BJ (cell line): ENCODE measurements around the gene TMEM234. TPM values are rescaled to one million over a fixed set of nuclear protein-coding genes. Genes with fewer than 3 reads are reported as not detected.
"Not testable (repeated sequence)": the region's sequence is repeated elsewhere in the genome, so short reads cannot be mapped to it uniquely, and the experiment has no call there.

Source experiments
- CTCF ChIA-PET: fragments of 350-600 bp; formaldehyde crosslinking; extraction: SDS; loops from one replicate; lab custom pipeline; 2021; ENCODE audit warnings: antibody characterized with exemption, inconsistent platforms; lab: Yijun Ruan, JAX
- POLR2A ChIA-PET: fragments of 300-600 bp; sonication (Branson Sonifier 250); formaldehyde crosslinking; extraction: SDS; loops from one replicate; lab custom pipeline; 2021; ENCODE audit warnings: antibody characterized with exemption; lab: Charles Lee
- DNase-seq: peaks from one replicate; pipeline ENCODE4 v3.0.0-alpha.2; 2011; ENCODE audit warnings: low read depth
- H3K27me3 ChIP-seq: 2 replicates; pipeline ENCODE4 v1.6.0; 2011; ENCODE audit warnings: low read length; ENCODE audit not compliant: control insufficient read depth, insufficient read depth
- H3K36me3 ChIP-seq: 2 replicates; pipeline ENCODE4 v1.5.1; 2011; ENCODE audit warnings: low read length; ENCODE audit not compliant: control insufficient read depth, insufficient read depth
- H3K4me3 ChIP-seq: 2 replicates; pipeline ENCODE4 v1.5.1; 2011; ENCODE audit warnings: low read depth, mild to moderate bottlenecking, control low read depth, low read length
- CTCF ChIP-seq: IDR thresholded peaks from 2 replicates; pipeline ENCODE4 v1.5.1; 2011; ENCODE audit warnings: low read depth, mild to moderate bottlenecking, control low read depth, inconsistent platforms, low read length, moderate library complexity; ENCODE audit not compliant: insufficient read depth
- polyA minus RNA-seq: library from RNA; depleted of rRNA, polyadenylated mRNA; stranded (reverse); fragments of >200 nt; gene quantifications from 2 replicates; pipeline ENCODE4 v1.2.3, GENCODE V29; 2011; rRNA and poly(A)+ RNA removed
- polyA plus RNA-seq: library from polyadenylated mRNA; depleted of rRNA; stranded (reverse); fragments of >200 nt; gene quantifications from 2 replicates; pipeline ENCODE4 v1.2.3, GENCODE V29; 2011; rRNA removed

Gene TMEM234
- polyA plus RNA-seq (29.4 and 37.8 TPM in 2 replicates), polyA minus RNA-seq (28.5 and 31.8 TPM in 2 replicates)

- TF ChIP-seq CTCF, result no peak
- CTCF ChIA-PET, result interaction anchor here (1.2 kb wide), 1 partner anchor 26 kb away, joined by 3 read pairs; no protein-coding TSS in a partner anchor
- Histone ChIP-seq H3K4me3 (peak within 1 kb of the TSS; percentile 67), H3K36me3 (peaks cover 13% of the 10 kb centered on the region), H3K27me3 (no peaks in the 10 kb centered on the region)
- DNase-seq, result peak; percentile 48
- POLR2A ChIA-PET, result no interaction called here
Measured at GRCh38 chr1:32221980-32222755, at the start of gene TMEM234, which contains the start of gene EIF3I. Gene TMEM234 (minus strand): TSS chr1:32222353. CDS start chr1:32222322, 31 bp downstream. Gene EIF3I (plus strand): TSS chr1:32222407. CDS start chr1:32222442, 35 bp downstream.

- ChIA-PET CTCF (interaction anchor here (2.0 kb wide), 1 partner anchor 54 kb away, joined by 5 read pairs; no protein-coding TSS in a partner anchor), POLR2A (no interaction called here)
- TF ChIP-seq CTCF, result no peak
- Histone ChIP-seq H3K36me3 (no peaks in the 10 kb centered on the region), H3K4me3 (no peak overlapping the region), H3K27me3 (peaks cover 12% of the 10 kb centered on the region)
- no peak for DNase-seq
Measured at GRCh38 chr1:32269744-32270143, 47.6 kb upstream of the TMEM234 start.

GRCh38 chr1:32266921-32267591, 44.9 kb upstream of the TMEM234 start:
- POLR2A ChIA-PET, result no interaction called here
- no peak for DNase-seq

GRCh38 chr1:32265846-32266245, 43.7 kb upstream of the TMEM234 start:
- Histone ChIP-seq H3K27me3 (no peaks in the 10 kb centered on the region), H3K4me3 (no peak overlapping the region), H3K36me3 (no peaks in the 10 kb centered on the region)
- TF ChIP-seq CTCF, result no peak
- CTCF ChIA-PET, result no interaction called here
- no peak for DNase-seq
- POLR2A ChIA-PET, result no interaction called here

More at GRCh38 chr1:32266921-32267591, 44.9 kb upstream of the TMEM234 start:
- CTCF ChIA-PET, result no interaction called here
- H3K36me3 ChIP-seq, result no peaks in the 10 kb centered on the region
- H3K4me3 ChIP-seq, result no peak overlapping the region
- TF ChIP-seq CTCF, result no peak
- no peaks in the 10 kb centered on the region for H3K27me3 ChIP-seq

GRCh38 chr1:32263744-32264143, 41.6 kb upstream of the TMEM234 start:
- no peak for DNase-seq
- Histone ChIP-seq H3K36me3 (no peaks in the 10 kb centered on the region), H3K27me3 (no peaks in the 10 kb centered on the region), H3K4me3 (no peak overlapping the region)
- no peak for TF ChIP-seq CTCF
- CTCF ChIA-PET, result interaction anchor here (1.1 kb wide), 1 partner anchor 14 kb away, joined by 4 read pairs; no protein-coding TSS in a partner anchor
- POLR2A ChIA-PET, result no interaction called here

GRCh38 chr1:32263236-32263593, 41.1 kb upstream of the TMEM234 start:
- H3K4me3 ChIP-seq, DNase-seq, H3K36me3 ChIP-seq, POLR2A ChIA-PET, H3K27me3 ChIP-seq: not testable (repeated sequence)
- CTCF ChIA-PET, result interaction anchor here (1.1 kb wide), 1 partner anchor 14 kb away, joined by 4 read pairs; no protein-coding TSS in a partner anchor
